Heart left ventricle (tissue), 16 donors: ENCODE data around the gene GRK5. TPM values are rescaled to one million over a fixed set of nuclear protein-coding genes. Genes with fewer than 3 reads are reported as not detected.

Experiments
- ATAC-seq, 4 donors: fragments of 200-7000 bp; cut with Tn5 transposase; one replicate each; pipeline ENCODE4 v1.9.1; 2020 to 2022; ENCODE audit warnings: moderate library complexity in 4 of 4, mild to moderate bottlenecking in 3 of 4, moderate number of reproducible peaks in 1 of 4
- DNase-seq, 5 donors: peaks; one replicate each; pipeline ENCODE4 v3.0.0-alpha.2; 2020
- H3K27ac ChIP-seq, 12 donors: fragments of 200-600 bp; sonication (generic) in 4 of 12; one replicate each; pipeline versions ENCODE4 v1.5.0 to v1.8.0; 2016 to 2022; ENCODE audit warnings: mild to moderate bottlenecking in 2 of 12
- H3K27me3 ChIP-seq, 9 donors: fragments of 200-600 bp; sonication (generic) in 2 of 9; one replicate each; pipeline versions ENCODE4 v1.5.1 to v1.8.0; 2016 to 2022; ENCODE audit warnings: mild to moderate bottlenecking in 3 of 9
- H3K36me3 ChIP-seq, 9 donors: fragments of 200-600 bp; sonication (generic) in 2 of 9; one replicate each; pipeline versions ENCODE4 v1.5.0 to v1.8.0; 2018 to 2022; ENCODE audit warnings: mild to moderate bottlenecking in 2 of 9
- H3K4me1 ChIP-seq, 12 donors: fragments of 200-600 bp; sonication (generic) in 4 of 12; one replicate each; pipeline versions ENCODE4 v1.5.0 to v1.8.0; 2016 to 2022; ENCODE audit warnings: mild to moderate bottlenecking in 3 of 12
- H3K4me3 ChIP-seq, 12 donors: fragments of 200-600 bp; sonication (generic) in 4 of 12; one replicate each; pipeline versions ENCODE4 v1.5.0 to v1.8.0; 2017 to 2022; ENCODE audit warnings: mild to moderate bottlenecking in 9 of 12, moderate library complexity in 4 of 12
- H3K9me3 ChIP-seq, 12 donors: fragments of 200-600 bp; sonication (generic) in 4 of 12; one replicate each; pipeline versions ENCODE4 v1.5.0 to v1.8.0; 2016 to 2022; ENCODE audit warnings: mild to moderate bottlenecking in 1 of 12
- POLR2A ChIP-seq, 2 donors: fragments of 450-650 bp; IDR thresholded peaks; one replicate each; pipeline ENCODE4 v1.6.1; 2017; ENCODE audit warnings: antibody characterized with exemption in 2 of 2, mild to moderate bottlenecking in 2 of 2, moderate library complexity in 2 of 2
- WGBS, 4 donors: extraction: QIAGEN DNeasy Blood & Tissue Kit in 2 of 4; methylation state at CpG; one replicate each; pipeline versions ENCODE4 v1.1.5 to v1.1.7; 2013 to 2018; 5-methylcytosine and 5-hydroxymethylcytosine counted together
- intact Hi-C, 10 donors: fragments of 100-400 bp; cut with DNase I; formaldehyde crosslinking; loops; one replicate each; pipeline versions ENCODE4 v1.11.1 to v1.14.2; 2022
- polyA plus RNA-seq, 2 donors: library from polyadenylated mRNA; stranded (reverse); fragments of 200-250 nt; gene quantifications; one replicate each; pipeline ENCODE4 v1.2.3, GENCODE V29; 2013
- total RNA-seq, 9 donors: library from RNA; depleted of rRNA in 2 of 9; stranded (reverse); fragments of >200 nt in 2 of 9; fragmentation: NEBNext Ultra II Directional in 3 of 9; extraction: Animal tissue kit (Norgen Biotek cat#: 25700) in 3 of 9; gene quantifications; one replicate each; pipeline versions ENCODE4 v1.1.0 to v1.2.4, GENCODE V29; 2016 to 2023
- TF ChIP-seq, protein P1 (sequence below), 12 donors: fragments of 200-600 bp; sonication (generic) in 4 of 12; IDR thresholded peaks; one replicate each; pipeline versions ENCODE4 v1.5.0 to v1.8.0; 2018 to 2022; ENCODE audit warnings: antibody characterized with exemption in 12 of 12, mild to moderate bottlenecking in 5 of 12
- donor health status: ischemic (EF 13 %, LVEDD 7.1; RV severe dilation, severe dysfunction).
- donor health status: healthy with polysubstance abuse.
- donor health status: DM: no; HTN: yes; CAD: no.
- donor health status: DM: no; HTN: no; CAD: no.
- donor health status: ischemic (EF 25% LVEDD 6.9; RV normal size, moderate dysfunction).
- donor health status: ischemic (EF 25% LVEDD 5.7; RV mildly dilated, moderate dysfunction).
- donor health status: healthy.
- donor health status: DM: yes; HTN: yes; CAD: no.
- donor health status: ischemic (EF 35%, LVEDD 5.7; RV mildly dilated, moderate dysfunction).
- donor health status: nonischemic (EF 11% LVEDD 7.7; RV severe dilation, severe dysfunction).
- donor health status: DM: yes; HTN: yes; CAD: no.
- donor health status: PGD.
- donor health status: ischemic (EF 29% LVEDD 5.4; RV normal size, mild dysfunction).
- donor health status: nonischemic (EF 23%, LVEDD 6.1; RV moderate dilation, normal function).

Gene GRK5
- total and polyA plus RNA-seq, 11 donors: 13.1 to 58.0 (median 30.2) TPM

DNA sequence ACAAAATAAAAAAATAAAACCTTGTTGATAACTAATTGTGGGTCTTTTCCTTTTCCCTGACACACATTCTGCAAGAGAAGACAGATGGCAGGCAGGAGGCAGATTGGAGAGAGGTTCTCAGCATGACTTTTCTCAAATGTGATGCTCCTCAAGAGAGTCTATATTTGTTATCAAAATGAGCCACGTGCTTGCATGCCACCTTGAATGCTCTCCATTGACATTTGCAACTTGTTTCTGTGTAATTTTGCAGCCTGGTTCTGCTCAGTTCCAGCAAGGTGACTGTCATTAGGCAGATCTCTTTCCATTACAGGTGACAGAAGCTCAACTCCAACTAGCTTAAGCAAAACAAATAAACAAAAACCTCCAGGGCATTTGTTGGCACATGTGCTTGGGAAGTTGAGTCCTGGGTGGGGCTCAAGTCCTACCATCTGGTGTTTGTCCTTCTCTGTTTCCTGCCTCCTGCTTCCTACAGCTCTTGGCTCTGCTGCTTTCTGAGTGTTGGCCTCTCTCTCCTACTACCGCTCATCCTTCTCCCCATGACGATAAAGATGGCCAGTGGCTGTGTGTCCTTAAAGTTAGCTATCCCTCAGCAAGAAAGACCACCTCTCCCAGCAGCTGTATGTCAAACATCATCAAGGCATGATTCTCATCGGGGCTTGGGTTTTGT, 56.7 kb downstream of the GRK5 start:
- H3K27me3 ChIP-seq: no peaks in the 10 kb centered on the region
- DNase-seq (no peak), ATAC-seq (peak in 3 of 4 donors; percentile 60 to 63 (median 63))
- no peaks in the 10 kb centered on the region for H3K9me3 ChIP-seq
- TF ChIP-seq, protein P1, sequence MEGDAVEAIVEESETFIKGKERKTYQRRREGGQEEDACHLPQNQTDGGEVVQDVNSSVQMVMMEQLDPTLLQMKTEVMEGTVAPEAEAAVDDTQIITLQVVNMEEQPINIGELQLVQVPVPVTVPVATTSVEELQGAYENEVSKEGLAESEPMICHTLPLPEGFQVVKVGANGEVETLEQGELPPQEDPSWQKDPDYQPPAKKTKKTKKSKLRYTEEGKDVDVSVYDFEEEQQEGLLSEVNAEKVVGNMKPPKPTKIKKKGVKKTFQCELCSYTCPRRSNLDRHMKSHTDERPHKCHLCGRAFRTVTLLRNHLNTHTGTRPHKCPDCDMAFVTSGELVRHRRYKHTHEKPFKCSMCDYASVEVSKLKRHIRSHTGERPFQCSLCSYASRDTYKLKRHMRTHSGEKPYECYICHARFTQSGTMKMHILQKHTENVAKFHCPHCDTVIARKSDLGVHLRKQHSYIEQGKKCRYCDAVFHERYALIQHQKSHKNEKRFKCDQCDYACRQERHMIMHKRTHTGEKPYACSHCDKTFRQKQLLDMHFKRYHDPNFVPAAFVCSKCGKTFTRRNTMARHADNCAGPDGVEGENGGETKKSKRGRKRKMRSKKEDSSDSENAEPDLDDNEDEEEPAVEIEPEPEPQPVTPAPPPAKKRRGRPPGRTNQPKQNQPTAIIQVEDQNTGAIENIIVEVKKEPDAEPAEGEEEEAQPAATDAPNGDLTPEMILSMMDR (IDR thresholded peaks at IDR 0.05): no peak
- no peak for TF ChIP-seq POLR2A (IDR thresholded peaks at IDR 0.05)
- H3K4me1 ChIP-seq: peaks cover 3 to 65% (median 40%) of the 10 kb centered on the region in 12 donors
- no peak overlapping the region for H3K4me3 ChIP-seq
- intact Hi-C loops: no loop called here
- H3K36me3 ChIP-seq: peaks cover 0 to 9% (median 0%) of the 10 kb centered on the region in 9 donors
- 25 to 47% (median 40%) methylated on average over 4 of the region's 4 CpGs for WGBS, 4 donors
- H3K27ac ChIP-seq: peak overlapping the region in 11 of 12 donors; percentile 6 to 75 (median 37)

DNA sequence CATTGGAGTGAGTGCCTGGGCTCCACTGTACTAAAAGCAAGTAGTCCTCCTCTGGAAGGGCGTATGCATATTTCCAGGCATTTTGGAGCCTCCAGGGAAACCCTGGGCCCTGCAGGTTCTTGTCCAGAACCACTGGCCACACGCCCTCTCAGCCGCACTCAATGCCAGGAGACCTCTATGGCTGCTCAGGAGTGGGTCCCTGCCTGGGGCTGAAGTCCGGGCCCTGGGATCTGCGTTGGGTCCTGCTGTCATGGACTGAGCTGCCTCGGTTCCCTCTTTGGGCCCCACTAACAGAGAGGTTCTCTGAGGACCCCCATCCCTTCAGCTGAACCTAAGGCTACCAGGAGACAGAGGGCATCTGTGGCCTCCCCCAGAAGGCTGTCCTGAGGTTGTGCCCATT, 58.3 kb downstream of the GRK5 start:
- DNase-seq: peak in 1 of 5 donors; percentile 18
- 97 to 100% (median 97%) methylated on average over 2 to 6 of the region's 6 CpGs for WGBS, 4 donors
- ATAC-seq: no peak
- TF ChIP-seq, protein P1 (IDR thresholded peaks at IDR 0.05): no peak
- Histone ChIP-seq H3K27me3 (no peaks in the 10 kb centered on the region), H3K36me3 (peaks cover 0 to 9% (median 0%) of the 10 kb centered on the region in 9 donors), H3K9me3 (no peaks in the 10 kb centered on the region), H3K4me1 (peaks cover 9 to 73% (median 51%) of the 10 kb centered on the region in 12 donors), H3K27ac (peak overlapping the region in 1 of 12 donors; percentile 50), H3K4me3 (no peak overlapping the region)
- intact Hi-C loops: no loop called here

DNA sequence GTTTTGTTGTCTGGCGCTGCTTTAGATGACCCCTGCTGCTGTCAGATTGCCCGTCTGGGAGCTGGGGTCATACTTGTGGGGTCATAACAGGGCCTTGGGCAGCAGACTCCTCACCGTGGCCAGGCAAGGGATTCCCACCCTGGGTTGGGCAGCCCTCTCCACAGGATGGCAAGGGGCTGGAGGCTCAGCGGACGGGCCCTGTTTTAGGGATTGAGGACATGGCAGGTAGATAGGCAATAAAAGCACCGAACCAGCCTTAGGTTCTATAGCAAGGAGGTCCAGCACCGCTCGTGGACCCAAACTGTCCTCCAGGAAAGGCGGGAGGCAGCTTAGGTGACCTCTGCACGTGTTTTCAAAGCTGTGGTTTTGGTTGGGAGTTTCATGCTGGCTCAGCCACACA, 60.0 kb downstream of the GRK5 start:
- peak overlapping the region in 7 of 12 donors; percentile 17 to 86 (median 40) for H3K27ac ChIP-seq
- WGBS, 4 donors: 74 to 84% (median 81%) methylated on average over 10 of the region's 10 CpGs
- peaks cover 0 to 9% (median 0%) of the 10 kb centered on the region in 9 donors for H3K36me3 ChIP-seq
- H3K9me3 ChIP-seq: no peaks in the 10 kb centered on the region
- H3K4me1 ChIP-seq: peaks cover 15 to 87% (median 67%) of the 10 kb centered on the region in 12 donors
- no peaks in the 10 kb centered on the region for H3K27me3 ChIP-seq
- intact Hi-C loops: no loop called here
- no peak for DNase-seq
- no peak for ATAC-seq
- no peak for TF ChIP-seq POLR2A (IDR thresholded peaks at IDR 0.05)
- TF ChIP-seq, protein P1 (IDR thresholded peaks at IDR 0.05): no peak
- H3K4me3 ChIP-seq: no peak overlapping the region

DNA sequence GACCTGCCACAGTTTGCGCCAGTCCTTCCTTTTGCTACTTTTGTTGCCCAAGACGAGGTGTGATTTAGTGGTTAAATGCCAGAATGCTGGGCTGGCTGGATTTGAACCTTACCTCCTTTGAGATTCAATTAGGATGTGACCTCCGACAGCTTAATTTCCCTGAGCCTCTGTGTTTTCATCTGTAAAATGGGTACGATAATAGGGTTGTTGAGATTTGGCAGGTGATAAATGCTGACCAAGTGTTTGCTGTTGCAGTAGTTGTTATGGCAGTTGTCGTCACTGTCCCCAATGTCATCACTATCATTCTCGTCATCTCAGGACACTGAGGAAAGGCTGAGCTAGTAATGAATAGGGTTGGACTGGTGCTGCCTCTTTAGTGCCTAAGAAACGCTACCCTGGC, 61.1 kb downstream of the GRK5 start:
- Histone ChIP-seq H3K27me3 (no peaks in the 10 kb centered on the region), H3K36me3 (peaks cover 0 to 9% (median 0%) of the 10 kb centered on the region in 9 donors), H3K9me3 (no peaks in the 10 kb centered on the region), H3K4me1 (peaks cover 23 to 87% (median 73%) of the 10 kb centered on the region in 12 donors), H3K4me3 (no peak overlapping the region), H3K27ac (peak overlapping the region in 11 of 12 donors; percentile 43 to 86 (median 78))
- ATAC-seq (no peak), DNase-seq (no peak)
- TF ChIP-seq, protein P1 (IDR thresholded peaks at IDR 0.05): no peak
- no peak for TF ChIP-seq POLR2A (IDR thresholded peaks at IDR 0.05)
- WGBS, 4 donors: 92 to 94% (median 93%) methylated on average over 7 of the region's 7 CpGs
- intact Hi-C loops: no loop called here
